Measurements from ENCODE around the gene TRIM40. TPM values are rescaled to one million over a fixed set of nuclear protein-coding genes. Genes with fewer than 3 reads are reported as not detected.

The TRIM40 gene
- total RNA-seq, 3 donors from 2014 or later (not counting 1 experiment from before 2014, with no cell fraction given): 0.26 to 0.30 TPM; not detected in 1

DNA sequence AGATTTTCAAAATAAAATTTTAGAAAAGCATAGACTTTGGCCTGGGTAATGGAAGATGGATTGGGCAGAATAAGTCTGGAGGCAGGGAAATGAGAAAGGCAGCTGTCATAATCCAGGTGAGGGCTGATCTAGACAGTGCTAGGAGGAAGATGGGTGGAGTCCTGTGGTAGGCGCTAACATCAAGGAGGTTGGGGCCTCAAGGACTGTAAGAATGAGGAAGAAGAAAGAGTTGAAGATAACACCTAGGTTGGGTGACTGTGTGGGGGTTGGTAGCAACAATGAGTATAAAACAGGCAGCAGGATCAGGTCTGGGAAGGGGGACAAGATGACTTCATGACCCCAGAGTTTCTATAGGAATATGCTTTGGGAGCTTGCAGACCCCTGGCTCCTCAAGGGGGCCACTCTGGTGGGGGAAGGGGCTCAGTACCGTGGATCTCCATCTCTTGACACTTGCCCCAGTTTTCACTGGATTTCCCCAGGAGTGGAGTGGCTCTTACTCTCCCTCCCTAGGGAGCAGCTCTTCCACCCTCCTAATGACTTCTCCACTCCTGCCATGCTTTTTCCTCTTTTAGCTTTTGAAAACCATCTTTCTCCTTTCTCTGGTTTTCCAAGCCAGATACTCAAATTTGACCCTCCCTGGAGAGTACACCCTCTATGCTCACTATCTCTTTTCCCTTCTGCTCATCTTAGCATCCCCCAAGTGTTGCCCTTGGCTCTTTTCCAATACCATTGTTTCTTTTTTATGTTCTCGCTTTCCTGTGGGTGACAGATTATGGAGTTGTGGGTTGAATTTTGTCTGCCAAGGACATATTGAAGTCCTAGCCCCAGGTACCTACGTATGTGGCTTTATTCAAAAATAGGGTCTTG is 37.8 kb upstream of the TRIM40 start:
- peaks cover 31% of the 10 kb centered on the region for H3K4me1 ChIP-seq (ENCODE audit: control insufficient read depth, insufficient read depth, low read length)
- WGBS (ENCODE audit: insufficient coverage): 49% methylated on average over 3 of the region's 4 CpGs
- Mint-ChIP-seq H3K4me1 (peaks cover 27 to 30% of the 10 kb centered on the region in 2 donors), H3K27ac (no peak overlapping the region), H3K36me3 (no peaks in the 10 kb centered on the region), H3K4me3 (peak overlapping the region; percentile 33), H3K9me3 (no peaks in the 10 kb centered on the region), H3K27me3 (ENCODE audit: low read depth in 2 of 2) (peaks cover 65 to 68% of the 10 kb centered on the region in 2 donors)
- no peaks in the 10 kb centered on the region for H3K36me3 ChIP-seq (ENCODE audit: control insufficient read depth, insufficient read depth, low read length)
- H3K27me3 ChIP-seq (ENCODE audit: control insufficient read depth, insufficient read depth, low read length): peaks cover 38% of the 10 kb centered on the region
- ATAC-seq: no peak
- no peak overlapping the region for H3K4me3 ChIP-seq (ENCODE audit: low read length)
- TF ChIP-seq, protein P1, sequence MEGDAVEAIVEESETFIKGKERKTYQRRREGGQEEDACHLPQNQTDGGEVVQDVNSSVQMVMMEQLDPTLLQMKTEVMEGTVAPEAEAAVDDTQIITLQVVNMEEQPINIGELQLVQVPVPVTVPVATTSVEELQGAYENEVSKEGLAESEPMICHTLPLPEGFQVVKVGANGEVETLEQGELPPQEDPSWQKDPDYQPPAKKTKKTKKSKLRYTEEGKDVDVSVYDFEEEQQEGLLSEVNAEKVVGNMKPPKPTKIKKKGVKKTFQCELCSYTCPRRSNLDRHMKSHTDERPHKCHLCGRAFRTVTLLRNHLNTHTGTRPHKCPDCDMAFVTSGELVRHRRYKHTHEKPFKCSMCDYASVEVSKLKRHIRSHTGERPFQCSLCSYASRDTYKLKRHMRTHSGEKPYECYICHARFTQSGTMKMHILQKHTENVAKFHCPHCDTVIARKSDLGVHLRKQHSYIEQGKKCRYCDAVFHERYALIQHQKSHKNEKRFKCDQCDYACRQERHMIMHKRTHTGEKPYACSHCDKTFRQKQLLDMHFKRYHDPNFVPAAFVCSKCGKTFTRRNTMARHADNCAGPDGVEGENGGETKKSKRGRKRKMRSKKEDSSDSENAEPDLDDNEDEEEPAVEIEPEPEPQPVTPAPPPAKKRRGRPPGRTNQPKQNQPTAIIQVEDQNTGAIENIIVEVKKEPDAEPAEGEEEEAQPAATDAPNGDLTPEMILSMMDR (IDR thresholded peaks at IDR 0.05): no peak
- intact Hi-C loops (cut with micrococcal nuclease): no loop called here
- H3K9me3 ChIP-seq (ENCODE audit: control insufficient read depth, insufficient read depth, low read length): no peaks in the 10 kb centered on the region
- no peak overlapping the region for H3K27ac ChIP-seq (ENCODE audit: low read length)
- DNase-seq: peak in 1 of 2 donors; percentile 40

DNA sequence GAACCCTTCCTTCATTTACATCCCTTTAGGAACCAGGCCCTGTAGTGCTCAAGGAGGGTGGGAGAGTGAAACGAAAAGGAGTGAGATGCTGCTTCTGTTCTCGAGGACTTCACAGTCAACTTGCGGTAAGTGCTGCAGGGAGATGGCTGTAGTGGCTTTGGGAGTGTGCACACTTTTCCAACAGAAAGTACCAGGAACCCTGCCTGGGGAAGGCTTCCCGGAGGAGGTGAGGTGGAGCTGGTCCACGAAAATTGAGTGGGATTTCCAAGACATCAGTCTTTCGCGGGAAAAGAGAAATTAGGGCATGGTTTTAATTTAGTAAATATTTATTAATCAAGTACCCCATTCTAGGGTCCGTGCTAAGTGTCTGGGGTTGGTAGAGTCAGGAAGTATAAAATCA is 35.8 kb upstream of the TRIM40 start:
- Histone ChIP-seq H3K27me3 (ENCODE audit: control insufficient read depth, insufficient read depth, low read length) (peaks cover 40% of the 10 kb centered on the region), H3K4me3 (ENCODE audit: low read length) (no peak overlapping the region), H3K36me3 (ENCODE audit: control insufficient read depth, insufficient read depth, low read length) (no peaks in the 10 kb centered on the region), H3K9me3 (ENCODE audit: control insufficient read depth, insufficient read depth, low read length) (no peaks in the 10 kb centered on the region), H3K27ac (ENCODE audit: low read length) (no peak overlapping the region), H3K4me1 (ENCODE audit: control insufficient read depth, insufficient read depth, low read length) (peaks cover 38% of the 10 kb centered on the region)
- intact Hi-C loops (cut with micrococcal nuclease): loop anchor here (5.0 kb wide), 1 partner anchor 297 kb away; no protein-coding TSS in a partner anchor
- H3K27ac Mint-ChIP-seq: no peak overlapping the region
- H3K4me3 Mint-ChIP-seq: peak overlapping the region; percentile 61
- DNase-seq: no peak
- no peaks in the 10 kb centered on the region for H3K9me3 Mint-ChIP-seq
- WGBS (ENCODE audit: insufficient coverage): 38% methylated on average over 5 of the region's 8 CpGs
- no peak for ATAC-seq
- H3K4me1 Mint-ChIP-seq: peaks cover 34 to 37% of the 10 kb centered on the region in 2 donors
- H3K27me3 Mint-ChIP-seq (ENCODE audit: low read depth in 2 of 2): peaks cover 55 to 58% of the 10 kb centered on the region in 2 donors
- TF ChIP-seq, protein P1 (IDR thresholded peaks at IDR 0.05): no peak
- no peaks in the 10 kb centered on the region for H3K36me3 Mint-ChIP-seq

DNA sequence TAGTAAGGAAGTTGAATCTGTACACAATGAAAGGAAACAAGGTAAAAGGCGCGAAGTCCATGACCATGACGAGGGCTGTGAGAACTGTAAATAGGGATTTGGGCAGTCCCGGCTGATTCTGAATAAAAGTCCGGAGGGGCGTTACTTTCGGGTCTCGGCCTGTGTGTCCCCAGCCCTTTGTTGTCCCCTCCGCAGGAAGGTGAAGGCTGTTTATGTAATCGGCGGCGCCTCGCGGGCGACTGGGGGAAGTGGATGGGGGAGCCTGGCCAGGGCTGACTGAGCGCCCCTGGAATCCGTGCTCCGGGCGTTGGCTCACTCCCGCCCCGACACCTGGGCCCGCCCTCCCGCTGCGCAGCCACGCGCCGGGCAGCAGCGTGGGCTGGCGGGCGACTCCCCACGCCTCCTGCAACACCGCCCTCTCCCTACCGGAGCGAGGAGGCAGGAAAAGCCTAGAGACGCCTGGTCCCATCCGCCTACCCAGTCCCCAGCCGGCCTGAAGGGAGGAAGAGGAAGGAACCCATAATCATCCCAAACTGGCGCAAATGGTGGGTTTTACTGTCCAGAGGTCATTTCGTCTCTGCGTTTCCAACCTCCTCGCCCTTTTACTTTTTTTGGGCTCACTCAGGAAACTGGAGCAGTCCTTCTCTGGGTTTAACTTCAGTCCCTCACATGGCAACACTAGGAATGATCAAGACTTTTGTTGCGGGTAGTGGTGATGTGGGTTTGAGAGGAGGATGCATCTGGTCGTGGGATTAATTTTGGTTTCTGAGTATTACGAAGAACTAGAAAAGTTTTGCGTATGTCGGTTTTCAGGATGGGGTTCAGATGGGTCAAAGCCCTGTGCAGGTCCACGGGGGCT is 35.1 kb upstream of the TRIM40 start:
- peaks cover 40% of the 10 kb centered on the region for H3K27me3 ChIP-seq (ENCODE audit: control insufficient read depth, insufficient read depth, low read length)

More for the DNA sequence above, 35.1 kb upstream of the TRIM40 start:
- TF ChIP-seq, protein P1 (IDR thresholded peaks at IDR 0.05): no peak
- Histone ChIP-seq H3K4me1 (ENCODE audit: control insufficient read depth, insufficient read depth, low read length) (peaks cover 38% of the 10 kb centered on the region), H3K9me3 (ENCODE audit: control insufficient read depth, insufficient read depth, low read length) (no peaks in the 10 kb centered on the region), H3K36me3 (ENCODE audit: control insufficient read depth, insufficient read depth, low read length) (no peaks in the 10 kb centered on the region), H3K4me3 (ENCODE audit: low read length) (no peak overlapping the region), H3K27ac (ENCODE audit: low read length) (no peak overlapping the region)
- 2% methylated on average over 47 of the region's 47 CpGs for WGBS (ENCODE audit: insufficient coverage)
- ATAC-seq (no peak), DNase-seq (peak in 1 of 2 donors; percentile 39)
- Mint-ChIP-seq H3K9me3 (no peaks in the 10 kb centered on the region), H3K4me3 (peak overlapping the region; percentile 73), H3K27me3 (ENCODE audit: low read depth in 2 of 2) (peaks cover 51 to 55% of the 10 kb centered on the region in 2 donors), H3K4me1 (peaks cover 34 to 37% of the 10 kb centered on the region in 2 donors), H3K27ac (peak overlapping the region in 1 of 2 donors; percentile 80), H3K36me3 (no peaks in the 10 kb centered on the region)
- intact Hi-C loops (cut with micrococcal nuclease): loop anchor here (5.0 kb wide), 1 partner anchor 296 kb away; no protein-coding TSS in a partner anchor

All from natural killer cell (primary cell).